Measurements from ENCODE around the gene ESYT3. TPM values are rescaled to one million over a fixed set of nuclear protein-coding genes. Genes with fewer than 3 reads are reported as not detected.

Gene ESYT3
- total RNA-seq, 1 experiment from 2014 or later = 6.3 TPM

GRCh38 chr3:138394686-138395085 lies 39.7 kb upstream of the ESYT3 start:
- H3K9me3 ChIP-seq (ENCODE audit: control insufficient read depth, low read depth, low read length) = no peaks in the 10 kb centered on the region
- no peak overlapping the region for H3K56ac ChIP-seq (ENCODE audit: insufficient read length, low read depth, low read length)
- H3T11ph ChIP-seq (ENCODE audit: low read length) = no peak overlapping the region
- Mint-ChIP-seq H3K27me3 (ENCODE audit: low read depth) (no peaks in the 10 kb centered on the region; the same call in 1 of the 2 replicates), H3K27ac (peak overlapping the region in 2 of 3 experiments; percentile 56 to 85; a peak in 2 of 7 replicates), H3K4me3 (no peak overlapping the region), H3K9me3 (no peaks in the 10 kb centered on the region), H3K36me3 (ENCODE audit: insufficient read depth in 1 of 3, low read depth in 3 of 3) (peaks cover 0 to 3% (median 0%) of the 10 kb centered on the region in 3 experiments; a peak in 2 of 7 replicates), H3K4me1 (peaks cover 16 to 21% of the 10 kb centered on the region in 2 experiments)
- no peak overlapping the region for H2BK15ac ChIP-seq (ENCODE audit: low read depth, low read length)
- no CpG with 5 or more reads among the region's 5 CpGs for WGBS (ENCODE audit: extremely low coverage, insufficient read length, low lambda C conversion rate)
- no peak overlapping the region for H2BK12ac ChIP-seq (ENCODE audit: insufficient read length, low read depth, low read length)
- H3K27me3 ChIP-seq (ENCODE audit: insufficient read depth, low read length) = no peaks in the 10 kb centered on the region
- H4K8ac ChIP-seq (replicated peaks; ENCODE audit: insufficient read length, low read depth, low read length) = no peak overlapping the region
- no peaks in the 10 kb centered on the region for H3K79me2 ChIP-seq (ENCODE audit: insufficient read depth, low read length)
- no peaks in the 10 kb centered on the region for H3K79me1 ChIP-seq (ENCODE audit: insufficient read depth, low read depth, low read length, poor library complexity, severe bottlenecking)
- no peak overlapping the region for H3K9ac ChIP-seq (ENCODE audit: extremely low read depth, insufficient read length, low read length)
- no peak overlapping the region for H3K4me2 ChIP-seq (ENCODE audit: insufficient read depth, insufficient read length, low read length)
- no peak overlapping the region for H3K14ac ChIP-seq (ENCODE audit: insufficient read depth, low read length)
- no peak overlapping the region for H2AFZ ChIP-seq (ENCODE audit: low read length)
- H3K18ac ChIP-seq (ENCODE audit: insufficient read length, low read depth, low read length) = no peak overlapping the region
- no peak overlapping the region for H4K91ac ChIP-seq (ENCODE audit: insufficient read length, low read depth, low read length)
- H2BK120ac ChIP-seq (ENCODE audit: low read depth, low read length, poor library complexity, severe bottlenecking) = no peak overlapping the region
- no peaks in the 10 kb centered on the region for H4K20me1 ChIP-seq (ENCODE audit: control insufficient read depth, insufficient read depth, insufficient read length)
- no peak overlapping the region for H3K23ac ChIP-seq (ENCODE audit: insufficient read length, low read depth, low read length)
- H2AK5ac ChIP-seq (ENCODE audit: insufficient read length, low read length) = no peak overlapping the region
- H2BK20ac ChIP-seq (ENCODE audit: low read depth, low read length, poor library complexity, severe bottlenecking) = no peak overlapping the region
- no peak overlapping the region for H4K5ac ChIP-seq (ENCODE audit: insufficient read length, low read depth, low read length)
- H3K4me1 ChIP-seq (ENCODE audit: insufficient read depth, low read length) = peaks cover 3% of the 10 kb centered on the region; the same call in 1 of the 2 replicates
- DNase-seq = peak; percentile 4
- H2BK5ac ChIP-seq (ENCODE audit: insufficient read length, low read length) = no peak overlapping the region
- H3K27ac ChIP-seq (ENCODE audit: insufficient read length, low read depth, low read length) = no peak overlapping the region
- H3K23me2 ChIP-seq (ENCODE audit: insufficient read length, low read depth, low read length, poor library complexity, severe bottlenecking) = peaks cover 3% of the 10 kb centered on the region
- no peak overlapping the region for H3K4ac ChIP-seq (ENCODE audit: low read depth, low read length)
- no peak for TF ChIP-seq CTCF (conservative IDR thresholded peaks at IDR 0.05)
